K562 (cell line): ENCODE data around the gene F12.

Experiments
- ADNP ChIP-seq: fragments of 200-800 bp; sonication (Bioruptor generic); IDR thresholded peaks from 2 replicates; pipeline ENCODE4 v1.6.1; 2016; ENCODE audit warnings: missing genetic modification characterization, missing compliant biosample characterization
- ARHGAP35 ChIP-seq: fragments of 450-650 bp; IDR thresholded peaks from 2 replicates; pipeline ENCODE4 v1.6.1; 2018; ENCODE audit not compliant: partially characterized antibody
- CCAR2 ChIP-seq: fragments of 200-400 bp; formaldehyde crosslinking; IDR thresholded peaks from 2 replicates; pipeline ENCODE4 v1.6.1; 2017; ENCODE audit warnings: mild to moderate bottlenecking, low read depth, low read length
- CTCF ChIP-seq, 3 experiments: IDR thresholded peaks in 2 of 3; conservative IDR thresholded peaks in 1 of 3; 2 replicates each; pipeline ENCODE4 v1.5.1; 2011 to 2012; ENCODE audit warnings: low read length in 3 of 3, mild to moderate bottlenecking in 3 of 3, control low read depth in 2 of 3, improper control_type of control experiment in 1 of 3, inconsistent platforms in 1 of 3, low read depth in 1 of 3, mixed read lengths in 1 of 3, moderate library complexity in 1 of 3; ENCODE audit not compliant: insufficient read depth in 2 of 3
- EZH2 ChIP-seq: IDR thresholded peaks from 2 replicates; pipeline ENCODE4 v1.6.1; 2012; ENCODE audit warnings: low read depth, mild to moderate bottlenecking, inconsistent platforms, low read length, borderline replicate concordance
- GABPB1 ChIP-seq: sonication (generic); formaldehyde crosslinking; IDR thresholded peaks from 2 replicates; pipeline ENCODE4 v1.8.0; 2022; ENCODE audit warnings: mild to moderate bottlenecking, missing genetic modification reagents
- GATAD2B ChIP-seq: fragments of 450-650 bp; IDR thresholded peaks from 2 replicates; pipeline ENCODE4 v1.6.1; 2017; ENCODE audit warnings: mild to moderate bottlenecking, borderline replicate concordance
- PHF8 ChIP-seq: fragments of 200-600 bp; sonication (generic); IDR thresholded peaks from 2 replicates; pipeline ENCODE4 v1.6.1; 2012; ENCODE audit warnings: mixed run types, mild to moderate bottlenecking, inconsistent platforms, low read length, moderate library complexity, borderline replicate concordance
- PRDM10 ChIP-seq: fragments of 450-650 bp; IDR thresholded peaks from 2 replicates; pipeline ENCODE4 v1.6.1; 2018; ENCODE audit not compliant: partially characterized antibody
- TCFL5 ChIP-seq: fragments of 250-450 bp; sonication (Bioruptor Pico); conservative IDR thresholded peaks from 2 replicates; pipeline ENCODE4 v1.6.1; 2021; ENCODE audit warnings: mild to moderate bottlenecking, moderate library complexity, matching md5 sums

- no peak for TF ChIP-seq ADNP (tag)
- no peak for TF ChIP-seq CTCF (IDR thresholded peaks at IDR 0.05 in 2 of 3, conservative IDR thresholded peaks at IDR 0.05 in 1 of 3; ENCODE audit: insufficient read depth in 2 of 3, low read depth in 1 of 3, low read length in 3 of 3)
- no peak for TF ChIP-seq CCAR2
- TF ChIP-seq GABPB1 (CRISPR knock-in tag), result no peak
- TF ChIP-seq PHF8, result no peak
- TF ChIP-seq TCFL5 (CRISPR knock-in tag), result no peak
- no peak for TF ChIP-seq PRDM10
- TF ChIP-seq GATAD2B, result no peak
- no peak for TF ChIP-seq ARHGAP35
- TF ChIP-seq EZH2, result no peak
Measured at GRCh38 chr5:177440990-177441780, 31.8 kb upstream of the F12 start.
